GM12878 (cell line): ENCODE results near the gene NFKBIZ. TPM values are rescaled to one million over a fixed set of nuclear protein-coding genes. Genes with fewer than 3 reads are reported as not detected.

Experiments used
- ATAC-seq: fragments of 200-7000 bp; cut with Tn5 transposase; 3 replicates; pipeline ENCODE4 v1.9.1; 2020; ENCODE audit warnings: mild to moderate bottlenecking, moderate library complexity
- BruUV-seq: library from RNA; stranded (reverse); fragments of 400-500 nt; replicated peaks from 2 replicates; lab custom pipeline; 2021; lab: Mats Ljungman, UMichigan
- CTCF ChIA-PET: fragments of 300-600 bp; sonication (Branson Sonifier 250); formaldehyde crosslinking; extraction: SDS; loops from one replicate; lab custom pipeline; 2021; ENCODE audit warnings: inconsistent platforms; lab: Yijun Ruan, JAX
- POLR2A ChIA-PET: fragments of 350-600 bp; formaldehyde crosslinking; extraction: SDS; loops from one replicate; lab custom pipeline; 2021; ENCODE audit warnings: inconsistent platforms; lab: Charles Lee
- RAD21 ChIA-PET: fragments of 300-600 bp; sonication (Branson Sonifier 250); formaldehyde crosslinking; loops from one replicate; lab custom pipeline; 2023; ENCODE audit warnings: antibody characterized with exemption; ENCODE audit not compliant: unreplicated experiment; lab: Charles Lee
- SMC1A ChIA-PET: fragments of 300-600 bp; sonication (Branson Sonifier 250); formaldehyde crosslinking; loops from one replicate; lab custom pipeline; 2023; ENCODE audit not compliant: unreplicated experiment, uncharacterized antibody; lab: Charles Lee
- DNase-seq: peaks from one replicate; pipeline ENCODE4 v3.0.0-alpha.2; 2011; ENCODE audit warnings: low read depth, low spot score
- FAIRE-seq: peaks from 3 replicates; lab custom pipeline; 2011; peaks lifted over from hg19 to GRCh38; lab: Jason Lieb, UNC
- H2AFZ ChIP-seq: 2 replicates; pipeline ENCODE4 v1.6.0; 2011; ENCODE audit warnings: low read depth, low read length, control low read depth; ENCODE audit not compliant: control insufficient read depth
- H3K27ac ChIP-seq: 2 replicates; pipeline ENCODE4 v1.5.1; 2011; ENCODE audit warnings: control low read depth; ENCODE audit not compliant: control insufficient read depth, insufficient read depth
- H3K27me3 ChIP-seq, 2 experiments: replicated peaks in 1 of 2; 2 replicates each; pipeline versions ENCODE4 v1.6.0 to v1.6.1; 2011; ENCODE audit warnings: low read length in 1 of 2; ENCODE audit not compliant: control insufficient read depth in 2 of 2, insufficient read depth in 2 of 2
- H3K36me3 ChIP-seq, 2 experiments: 2 replicates each; pipeline ENCODE4 v1.5.1; 2011; ENCODE audit warnings: low read length in 1 of 2; ENCODE audit not compliant: control insufficient read depth in 2 of 2, insufficient read depth in 2 of 2
- H3K4me1 ChIP-seq: 2 replicates; pipeline ENCODE4 v1.6.1; 2011; ENCODE audit warnings: mild to moderate bottlenecking, low read length, moderate library complexity, mixed read lengths; ENCODE audit not compliant: control insufficient read depth, insufficient read depth
- H3K4me2 ChIP-seq: 2 replicates; pipeline ENCODE4 v1.6.0; 2011; ENCODE audit warnings: control low read depth; ENCODE audit not compliant: control insufficient read depth, insufficient read depth
- H3K4me3 ChIP-seq: fragments of 200-600 bp; sonication (generic); 2 replicates; pipeline ENCODE4 v1.5.1; 2016
- H3K79me2 ChIP-seq: 2 replicates; pipeline ENCODE4 v1.6.0; 2011; ENCODE audit warnings: low read length; ENCODE audit not compliant: control insufficient read depth, insufficient read depth
- H3K9ac ChIP-seq: 2 replicates; pipeline ENCODE4 v1.8.0; 2011; ENCODE audit warnings: low read length, control low read depth, mixed read lengths; ENCODE audit not compliant: control insufficient read depth, insufficient read depth
- H3K9me3 ChIP-seq: replicated peaks from 3 replicates; pipeline ENCODE4 v1.5.1; 2011; ENCODE audit warnings: mild to moderate bottlenecking, low read length; ENCODE audit not compliant: control insufficient read depth, insufficient read depth
- H4K20me1 ChIP-seq: 2 replicates; pipeline ENCODE4 v1.6.0; 2011; ENCODE audit not compliant: control insufficient read depth, insufficient read depth
- ESRRA ChIP-seq: IDR thresholded peaks from 2 replicates; pipeline ENCODE4 v1.6.1; 2012; ENCODE audit warnings: mild to moderate bottlenecking, low read length, improper control_type of control experiment
- HDGF ChIP-seq: fragments of 450-650 bp; IDR thresholded peaks from 2 replicates; pipeline ENCODE4 v1.6.1; 2016; ENCODE audit warnings: antibody characterized with exemption
- KDM1A ChIP-seq: fragments of 200-600 bp; sonication (generic); IDR thresholded peaks from 2 replicates; pipeline ENCODE4 v1.6.1; 2016; ENCODE audit warnings: borderline replicate concordance
- MTA2 ChIP-seq: fragments of 450-650 bp; IDR thresholded peaks from 2 replicates; pipeline ENCODE4 v1.6.1; 2016; ENCODE audit warnings: low read depth, mild to moderate bottlenecking, moderate library complexity
- NBN ChIP-seq: fragments of 450-650 bp; IDR thresholded peaks from 2 replicates; pipeline ENCODE4 v1.6.1; 2016
- NR2F1 ChIP-seq: fragments of 450-650 bp; conservative IDR thresholded peaks from 2 replicates; pipeline ENCODE4 v1.6.1; 2017; ENCODE audit warnings: mild to moderate bottlenecking
- SP1 ChIP-seq: IDR thresholded peaks from one replicate; pipeline ENCODE4 v1.6.1; 2011; ENCODE audit warnings: low read depth, low read length
- TCF12 ChIP-seq: IDR thresholded peaks from 2 replicates; pipeline ENCODE4 v1.6.1; 2011; ENCODE audit warnings: low read depth, mild to moderate bottlenecking, low read length
- ZNF384 ChIP-seq: IDR thresholded peaks from 2 replicates; pipeline ENCODE4 v1.6.1; 2012; ENCODE audit warnings: low read depth, mild to moderate bottlenecking, low read length, improper control_type of control experiment, borderline replicate concordance
- WGBS: methylation state at CpG from one replicate; pipeline ENCODE4 v1.1.6; 2016; ENCODE audit warnings: low lambda C conversion rate; ENCODE audit not compliant: insufficient replicate concordance, insufficient coverage; ENCODE audit errors: missing lambda C conversion rate; 5-methylcytosine and 5-hydroxymethylcytosine counted together
- in situ Hi-C: fragments of 300-500 bp; cut with MboI; formaldehyde crosslinking; loops from 9 replicates; pipeline ENCODE4 v1.14.3; 2018; ENCODE audit warnings: mixed read lengths
- intact Hi-C: fragments of 100-400 bp; cut with micrococcal nuclease; formaldehyde crosslinking; loops from one replicate; pipeline ENCODE4 v1.14.2; 2022; ENCODE audit not compliant: unreplicated experiment
- polyA plus RNA-seq, 11 experiments: library from polyadenylated mRNA; depleted of rRNA in 4 of 11; unstranded in 6 of 11; stranded (reverse) in 5 of 11; fragments of >200 nt; fragmentation: Nextera tagmentation in 4 of 11; fragmentation: Illumina TruSeq in 1 of 11; extraction: Ambion mirVana in 4 of 11; extraction: Trizol in 1 of 11; gene quantifications; 1 replicate in 1 of 11; 2 replicates in 10 of 11; pipeline versions ENCODE4 v1.2.1 to v1.2.3, GENCODE V29; 2011 to 2016; ENCODE audit warnings: inconsistent platforms in 2 of 11, missing spikeins in 2 of 11, low read depth in 1 of 11
- total RNA-seq, 4 experiments: library from RNA; depleted of rRNA in 3 of 4; stranded (reverse); fragments of >200 nt in 3 of 4; fragmentation: Illumina TruSeq in 1 of 4; extraction: Trizol in 1 of 4; gene quantifications; 2 replicates each; pipeline versions ENCODE4 v1.2.1 to v1.2.3, GENCODE V29; 2013 to 2021
- TF ChIP-seq, protein P1 (sequence below): fragments of 450-650 bp; formaldehyde crosslinking; IDR thresholded peaks from 2 replicates; pipeline ENCODE4 v1.4.0; 2020; ENCODE audit warnings: mild to moderate bottlenecking, moderate library complexity

NFKBIZ gene
- total and polyA plus RNA-seq, 10 of the 15 experiments (the other 5 are each of a cell fraction or from before 2014, with no cell fraction given): 6.3 to 53.8 (median 17.3) TPM

DNA sequence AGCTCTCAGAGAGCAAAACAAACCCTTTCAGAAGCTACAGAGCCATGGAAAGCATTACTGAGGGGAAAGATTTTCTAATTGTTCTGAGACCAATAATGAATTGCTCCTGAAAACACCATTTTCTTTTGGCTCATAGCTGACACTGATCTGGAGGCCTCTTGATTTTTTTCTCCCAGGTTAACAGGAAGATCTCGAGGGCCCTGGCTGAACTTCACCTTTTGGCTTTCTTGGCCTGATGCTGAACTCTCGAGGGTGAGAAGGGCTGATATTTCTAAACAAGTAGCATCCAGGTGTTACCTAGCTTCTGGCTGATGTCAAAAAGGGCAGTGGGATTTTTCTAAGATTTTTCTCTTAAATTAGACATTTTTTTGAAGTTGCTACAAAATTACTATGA, 19.9 kb upstream of the NFKBIZ start:
- H3K4me2 ChIP-seq: peak overlapping the region; percentile 74
- intact Hi-C loops: loop anchor here (5.0 kb wide), 2 partner anchors 158 to 228 kb away; no protein-coding TSS in a partner anchor

More for the DNA sequence above, 19.9 kb upstream of the NFKBIZ start:
- DNase-seq (no peak), FAIRE-seq (no peak), ATAC-seq (0 out of 3 replicates have a peak, but pooled peaks have one; percentile 1)
- H3K4me1 ChIP-seq: peaks cover 24% of the 10 kb centered on the region
- peak overlapping the region; percentile 78 for H3K4me3 ChIP-seq
- H3K36me3 ChIP-seq: peaks cover 1 to 8% of the 10 kb centered on the region in 2 experiments; a peak in 3 of 4 replicates
- no peak overlapping the region for H2AFZ ChIP-seq
- ChIA-PET RAD21 (interaction anchor here (0.7 to 6.4 kb wide), 29 partner anchors 9 to 406 kb away, joined by 3 to 44 read pairs (median 5); partner anchors contain the start of gene NFKBIZ), POLR2A (interaction anchor here (0.7 to 6.4 kb wide), 15 partner anchors 9 to 109 kb away, joined by 3 to 66 read pairs (median 4); partner anchors contain the start of gene NFKBIZ), SMC1A (interaction anchor here (0.5 to 6.9 kb wide), 28 partner anchors 9 to 396 kb away, joined by 3 to 63 read pairs (median 6); partner anchors contain the start of gene NFKBIZ), CTCF (interaction anchor here (0.6 to 4.9 kb wide), 13 partner anchors 10 to 396 kb away, joined by 3 to 40 read pairs (median 4); partner anchors contain the start of gene CEP97)
- no TSS peak for BruUV-seq
- no peaks in the 10 kb centered on the region for H3K27me3 ChIP-seq
- peaks cover 62% of the 10 kb centered on the region for H3K79me2 ChIP-seq
- in situ Hi-C loops: no loop called here
- H4K20me1 ChIP-seq: no peaks in the 10 kb centered on the region
- WGBS: 2% methylated on average over 2 of the region's 2 CpGs
- peak overlapping the region; percentile 89 for H3K9ac ChIP-seq
- H3K27ac ChIP-seq: peak overlapping the region; percentile 92
- TF ChIP-seq NR2F1 (peak; percentile 62; the same call in 1 of the 2 replicates), HDGF (0 out of 2 replicates have a peak, but pooled peaks have one; percentile 1), MTA2 (0 out of 2 replicates have a peak, but pooled peaks have one; percentile 3), NBN (0 out of 2 replicates have a peak, but pooled peaks have one; percentile 16), ZNF384 (no peak), TCF12 (0 out of 2 replicates have a peak, but pooled peaks have one; percentile 7), KDM1A (no peak), ESRRA (no peak), SP1 (no peak)
- TF ChIP-seq, protein P1, sequence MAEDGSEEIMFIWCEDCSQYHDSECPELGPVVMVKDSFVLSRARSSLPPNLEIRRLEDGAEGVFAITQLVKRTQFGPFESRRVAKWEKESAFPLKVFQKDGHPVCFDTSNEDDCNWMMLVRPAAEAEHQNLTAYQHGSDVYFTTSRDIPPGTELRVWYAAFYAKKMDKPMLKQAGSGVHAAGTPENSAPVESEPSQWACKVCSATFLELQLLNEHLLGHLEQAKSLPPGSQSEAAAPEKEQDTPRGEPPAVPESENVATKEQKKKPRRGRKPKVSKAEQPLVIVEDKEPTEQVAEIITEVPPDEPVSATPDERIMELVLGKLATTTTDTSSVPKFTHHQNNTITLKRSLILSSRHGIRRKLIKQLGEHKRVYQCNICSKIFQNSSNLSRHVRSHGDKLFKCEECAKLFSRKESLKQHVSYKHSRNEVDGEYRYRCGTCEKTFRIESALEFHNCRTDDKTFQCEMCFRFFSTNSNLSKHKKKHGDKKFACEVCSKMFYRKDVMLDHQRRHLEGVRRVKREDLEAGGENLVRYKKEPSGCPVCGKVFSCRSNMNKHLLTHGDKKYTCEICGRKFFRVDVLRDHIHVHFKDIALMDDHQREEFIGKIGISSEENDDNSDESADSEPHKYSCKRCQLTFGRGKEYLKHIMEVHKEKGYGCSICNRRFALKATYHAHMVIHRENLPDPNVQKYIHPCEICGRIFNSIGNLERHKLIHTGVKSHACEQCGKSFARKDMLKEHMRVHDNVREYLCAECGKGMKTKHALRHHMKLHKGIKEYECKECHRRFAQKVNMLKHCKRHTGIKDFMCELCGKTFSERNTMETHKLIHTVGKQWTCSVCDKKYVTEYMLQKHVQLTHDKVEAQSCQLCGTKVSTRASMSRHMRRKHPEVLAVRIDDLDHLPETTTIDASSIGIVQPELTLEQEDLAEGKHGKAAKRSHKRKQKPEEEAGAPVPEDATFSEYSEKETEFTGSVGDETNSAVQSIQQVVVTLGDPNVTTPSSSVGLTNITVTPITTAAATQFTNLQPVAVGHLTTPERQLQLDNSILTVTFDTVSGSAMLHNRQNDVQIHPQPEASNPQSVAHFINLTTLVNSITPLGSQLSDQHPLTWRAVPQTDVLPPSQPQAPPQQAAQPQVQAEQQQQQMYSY: peak; percentile 55; the same call in 1 of the 2 replicates
- TF ChIP-seq, all 136 proteins: peak for 6
- no peaks in the 10 kb centered on the region for H3K9me3 ChIP-seq
